ENCODE measurements around the gene KCND2.

GRCh38 chr7:120600607-120601006 lies 327.6 kb downstream of the KCND2 start:
- TF ChIP-seq TAF1 (IDR thresholded peaks at IDR 0.05; ENCODE audit: borderline replicate concordance, insufficient read depth, low read length) (no peak), POLR2AphosphoS5 (IDR thresholded peaks at IDR 0.05; ENCODE audit: low read depth, low read length) (no peak), REST (IDR thresholded peaks at IDR 0.05; ENCODE audit: insufficient read depth in 1 of 2, low read depth in 2 of 2, low read length in 2 of 2) (no peak), SIN3A (IDR thresholded peaks at IDR 0.05; ENCODE audit: borderline replicate concordance, insufficient read depth, low read length) (no peak)

Measured in PFSK-1 (cell line).